Astrocyte (in vitro differentiated cells and primary cell): Measurements from ENCODE around the gene HDAC5. TPM values are rescaled to one million over a fixed set of nuclear protein-coding genes. Genes with fewer than 3 reads are reported as not detected.

ENCODE experiments used
- DNase-seq: peaks from one replicate; pipeline ENCODE4 v3.0.0-alpha.2; 2010; ENCODE audit warnings: low read depth
- FAIRE-seq: peaks from 2 replicates; lab custom pipeline; 2011; peaks lifted over from hg19 to GRCh38; lab: Jason Lieb, UNC
- H2AFZ ChIP-seq: 2 replicates; pipeline ENCODE4 v1.6.0; 2012; ENCODE audit warnings: low read depth, low read length, inconsistent platforms
- H3K27ac ChIP-seq: 2 replicates; pipeline ENCODE4 v1.5.1; 2011; ENCODE audit warnings: low read depth, low read length, inconsistent platforms
- H3K27me3 ChIP-seq: 2 replicates; pipeline ENCODE4 v1.6.0; 2011; ENCODE audit warnings: low read length, inconsistent platforms; ENCODE audit not compliant: insufficient read depth
- H3K36me3 ChIP-seq: 2 replicates; pipeline ENCODE4 v1.5.1; 2011; ENCODE audit warnings: low read length, inconsistent platforms; ENCODE audit not compliant: insufficient read depth
- H3K4me1 ChIP-seq: 2 replicates; pipeline ENCODE4 v1.5.1; 2011; ENCODE audit warnings: low read length, inconsistent platforms; ENCODE audit not compliant: insufficient read depth
- H3K4me2 ChIP-seq: 2 replicates; pipeline ENCODE4 v1.6.0; 2012; ENCODE audit warnings: low read length, inconsistent platforms
- H3K4me3 ChIP-seq: 2 replicates; pipeline ENCODE4 v1.5.1; 2011; ENCODE audit warnings: low read depth, mild to moderate bottlenecking, low read length, inconsistent platforms; ENCODE audit not compliant: insufficient read depth
- H3K79me2 ChIP-seq: 2 replicates; pipeline ENCODE4 v1.6.0; 2012; ENCODE audit warnings: mild to moderate bottlenecking, low read length, inconsistent platforms; ENCODE audit not compliant: insufficient read depth
- H3K9ac ChIP-seq: 2 replicates; pipeline ENCODE4 v1.6.0; 2012; ENCODE audit warnings: mild to moderate bottlenecking, low read length, inconsistent platforms
- H3K9me3 ChIP-seq: 2 replicates; pipeline ENCODE4 v1.5.1; 2012; ENCODE audit warnings: low read depth, mild to moderate bottlenecking, low read length, inconsistent platforms; ENCODE audit not compliant: insufficient read depth
- H4K20me1 ChIP-seq: 2 replicates; pipeline ENCODE4 v1.6.0; 2012; ENCODE audit warnings: low read length, inconsistent platforms; ENCODE audit not compliant: insufficient read depth
- H3K27ac Mint-ChIP-seq: one replicate; pipeline ENCODE4 v1.8.0; 2021; ENCODE audit warnings: mild to moderate bottlenecking, mixed read lengths; ENCODE audit not compliant: unreplicated experiment
- H3K27me3 Mint-ChIP-seq: one replicate; pipeline ENCODE4 v1.8.0; 2021; ENCODE audit warnings: low read depth, mixed read lengths; ENCODE audit not compliant: unreplicated experiment
- H3K36me3 Mint-ChIP-seq: one replicate; pipeline ENCODE4 v1.8.0; 2021; ENCODE audit warnings: low read depth, mixed read lengths; ENCODE audit not compliant: unreplicated experiment
- H3K4me1 Mint-ChIP-seq: one replicate; pipeline ENCODE4 v1.8.0; 2021; ENCODE audit warnings: low read depth, mixed read lengths; ENCODE audit not compliant: unreplicated experiment
- H3K4me3 Mint-ChIP-seq: one replicate; pipeline ENCODE4 v1.8.0; 2021; ENCODE audit warnings: mild to moderate bottlenecking, moderate library complexity, mixed read lengths; ENCODE audit not compliant: unreplicated experiment
- H3K9me3 Mint-ChIP-seq: one replicate; pipeline ENCODE4 v1.8.0; 2021; ENCODE audit warnings: mild to moderate bottlenecking, mixed read lengths; ENCODE audit not compliant: unreplicated experiment
- EZH2 ChIP-seq: IDR thresholded peaks from 2 replicates; pipeline ENCODE4 v1.6.1; 2012; ENCODE audit warnings: mild to moderate bottlenecking, low read length, inconsistent platforms; ENCODE audit not compliant: insufficient read depth
- total RNA-seq: library from RNA; stranded (reverse); gene quantifications from 2 replicates; pipeline ENCODE4 v1.2.1, GENCODE V29; 2021
- TF ChIP-seq, protein P1 (sequence below): IDR thresholded peaks from 2 replicates; pipeline ENCODE4 v1.5.1; 2011; ENCODE audit warnings: low read depth, mild to moderate bottlenecking, inconsistent platforms, low read length, moderate library complexity; ENCODE audit not compliant: insufficient read depth

HDAC5 gene
- total RNA-seq, 1 donor from 2014 or later, result 18.7 TPM

DNA sequence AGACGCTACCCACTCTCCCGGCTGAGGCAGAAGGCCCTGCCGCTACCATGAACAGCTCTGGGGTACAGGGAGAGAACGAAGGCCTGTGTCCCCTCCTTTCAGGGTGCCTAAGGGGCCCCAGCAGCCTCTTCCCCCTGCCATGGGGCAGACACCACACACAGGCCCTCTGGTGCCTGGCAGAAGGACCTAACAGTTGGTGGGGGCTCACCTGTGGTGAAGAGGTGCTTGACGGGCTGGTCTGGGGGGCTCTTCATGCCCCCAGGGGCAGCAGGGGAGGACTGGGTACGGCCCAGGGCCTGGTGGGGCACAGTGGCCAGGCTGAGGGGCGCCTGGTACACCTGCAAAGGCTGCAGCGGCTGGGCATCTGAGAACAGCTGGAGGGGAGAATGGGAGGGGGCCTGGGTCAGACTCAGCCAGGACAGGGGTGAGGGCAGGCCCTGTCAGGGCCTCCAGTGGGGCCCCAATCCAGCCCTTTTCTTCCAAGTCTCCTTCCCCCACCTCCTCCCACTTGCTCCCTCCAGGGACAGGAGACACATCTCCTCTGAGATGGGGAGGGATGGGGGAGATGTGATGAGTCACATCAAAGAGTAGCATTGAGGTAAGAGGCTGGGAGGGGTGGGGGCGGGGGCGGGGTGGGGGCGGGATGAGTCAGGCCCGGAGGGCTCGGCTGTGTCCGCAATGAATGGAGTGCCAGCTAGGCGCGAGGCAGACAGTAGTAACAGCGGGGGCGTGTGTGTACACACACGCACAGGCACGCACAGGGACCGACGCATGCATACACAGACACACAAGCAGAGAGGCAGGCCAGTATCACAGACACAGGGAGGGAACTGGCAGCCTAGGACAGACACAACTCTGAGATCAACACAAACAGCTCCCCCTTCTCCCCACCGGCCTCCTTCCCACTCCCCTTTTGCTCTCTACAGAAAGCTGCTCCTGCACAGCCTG is 36.8 kb downstream of the HDAC5 start:
- TF ChIP-seq, protein P1, sequence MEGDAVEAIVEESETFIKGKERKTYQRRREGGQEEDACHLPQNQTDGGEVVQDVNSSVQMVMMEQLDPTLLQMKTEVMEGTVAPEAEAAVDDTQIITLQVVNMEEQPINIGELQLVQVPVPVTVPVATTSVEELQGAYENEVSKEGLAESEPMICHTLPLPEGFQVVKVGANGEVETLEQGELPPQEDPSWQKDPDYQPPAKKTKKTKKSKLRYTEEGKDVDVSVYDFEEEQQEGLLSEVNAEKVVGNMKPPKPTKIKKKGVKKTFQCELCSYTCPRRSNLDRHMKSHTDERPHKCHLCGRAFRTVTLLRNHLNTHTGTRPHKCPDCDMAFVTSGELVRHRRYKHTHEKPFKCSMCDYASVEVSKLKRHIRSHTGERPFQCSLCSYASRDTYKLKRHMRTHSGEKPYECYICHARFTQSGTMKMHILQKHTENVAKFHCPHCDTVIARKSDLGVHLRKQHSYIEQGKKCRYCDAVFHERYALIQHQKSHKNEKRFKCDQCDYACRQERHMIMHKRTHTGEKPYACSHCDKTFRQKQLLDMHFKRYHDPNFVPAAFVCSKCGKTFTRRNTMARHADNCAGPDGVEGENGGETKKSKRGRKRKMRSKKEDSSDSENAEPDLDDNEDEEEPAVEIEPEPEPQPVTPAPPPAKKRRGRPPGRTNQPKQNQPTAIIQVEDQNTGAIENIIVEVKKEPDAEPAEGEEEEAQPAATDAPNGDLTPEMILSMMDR, result no peak
- TF ChIP-seq EZH2, result no peak
- Mint-ChIP-seq H3K36me3 (peaks cover 19% of the 10 kb centered on the region), H3K27ac (peak overlapping the region; percentile 89), H3K4me1 (peaks cover 27% of the 10 kb centered on the region), H3K4me3 (peak overlapping the region; percentile 62), H3K9me3 (no peaks in the 10 kb centered on the region), H3K27me3 (no peaks in the 10 kb centered on the region)
- peak; percentile 88 for DNase-seq
- H3K36me3 ChIP-seq, result peaks cover 3% of the 10 kb centered on the region
- peak overlapping the region; percentile 86 for H3K4me2 ChIP-seq
- peak overlapping the region; percentile 77 for H3K27ac ChIP-seq
- H3K4me3 ChIP-seq, result peak overlapping the region; percentile 41
- no peaks in the 10 kb centered on the region for H3K79me2 ChIP-seq
- peaks cover 28% of the 10 kb centered on the region for H3K4me1 ChIP-seq
- no peak for FAIRE-seq
- no peaks in the 10 kb centered on the region for H3K27me3 ChIP-seq
- H3K9ac ChIP-seq, result peak overlapping the region; percentile 87
- H4K20me1 ChIP-seq, result no peaks in the 10 kb centered on the region
- H3K9me3 ChIP-seq, result no peaks in the 10 kb centered on the region
- peak overlapping the region; percentile 45 for H2AFZ ChIP-seq

DNA sequence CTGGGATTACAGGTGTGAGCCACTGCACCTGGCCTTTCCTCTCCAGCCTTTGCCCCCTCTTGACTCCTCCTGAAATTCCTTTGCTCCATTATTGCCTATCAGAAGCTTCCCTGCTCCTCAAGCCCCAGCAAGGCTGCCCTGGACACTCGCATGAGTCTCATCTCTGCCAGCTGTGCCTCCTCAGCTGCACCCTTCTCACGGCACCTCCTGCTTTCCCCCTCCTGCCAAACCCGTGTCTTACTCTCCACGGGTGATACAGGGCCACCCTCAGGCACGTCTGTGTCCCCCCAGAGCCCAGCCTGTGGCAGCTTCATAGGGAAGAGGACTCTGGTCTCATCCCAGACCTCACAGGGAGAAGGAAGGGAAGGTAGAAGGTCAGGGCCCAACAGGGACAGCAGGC is 37.5 kb downstream of the HDAC5 start:
- DNase-seq, result no peak
- Histone ChIP-seq H4K20me1 (no peaks in the 10 kb centered on the region), H3K9me3 (no peaks in the 10 kb centered on the region), H3K9ac (peak overlapping the region; percentile 79), H3K27me3 (no peaks in the 10 kb centered on the region), H2AFZ (no peak overlapping the region), H3K4me3 (no peak overlapping the region), H3K4me1 (peaks cover 30% of the 10 kb centered on the region), H3K4me2 (peak overlapping the region; percentile 67), H3K36me3 (peaks cover 1% of the 10 kb centered on the region), H3K27ac (peak overlapping the region; percentile 73), H3K79me2 (no peaks in the 10 kb centered on the region)
- no peak for FAIRE-seq
- no peak for TF ChIP-seq EZH2
- TF ChIP-seq, protein P1, result no peak
- peak overlapping the region; percentile 73 for H3K4me3 Mint-ChIP-seq
- peak overlapping the region; percentile 83 for H3K27ac Mint-ChIP-seq
- H3K9me3 Mint-ChIP-seq, result no peaks in the 10 kb centered on the region
- H3K27me3 Mint-ChIP-seq, result no peaks in the 10 kb centered on the region
- H3K4me1 Mint-ChIP-seq, result peaks cover 27% of the 10 kb centered on the region
- H3K36me3 Mint-ChIP-seq, result peaks cover 18% of the 10 kb centered on the region
